ENCODE data around the gene SAXO1.

The SAXO1 gene

DNA sequence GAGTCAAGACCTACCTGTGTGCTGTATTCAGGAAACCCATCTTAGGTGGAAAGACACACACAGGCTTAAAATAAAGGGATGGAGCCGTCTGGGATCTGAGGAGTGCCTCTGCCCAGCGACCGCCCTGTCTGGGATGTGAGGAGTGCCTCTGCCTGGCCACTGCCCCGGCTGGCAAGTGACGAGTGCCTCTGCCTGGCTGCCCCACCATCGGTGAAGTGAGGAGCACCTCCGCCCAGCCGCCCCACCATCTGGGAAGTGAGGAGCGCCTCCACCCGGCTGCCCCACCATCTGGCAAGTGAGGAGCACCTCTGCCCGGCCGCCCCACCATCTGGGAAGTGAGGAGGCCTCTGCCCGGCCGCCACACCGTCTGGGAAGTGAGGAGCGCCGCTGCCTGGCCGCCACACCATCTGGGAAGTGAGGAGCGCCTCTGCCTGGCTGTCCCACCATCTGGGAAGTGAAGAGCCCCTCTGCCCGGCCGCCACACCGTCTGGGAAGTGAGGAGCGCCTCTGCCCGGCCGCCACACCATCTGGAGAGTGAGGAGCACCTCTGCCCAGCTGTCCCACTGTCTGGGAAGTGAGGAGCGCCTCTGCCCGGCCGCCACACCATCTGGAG is 33.7 kb downstream of the SAXO1 start:
- TF ChIP-seq, protein P1, sequence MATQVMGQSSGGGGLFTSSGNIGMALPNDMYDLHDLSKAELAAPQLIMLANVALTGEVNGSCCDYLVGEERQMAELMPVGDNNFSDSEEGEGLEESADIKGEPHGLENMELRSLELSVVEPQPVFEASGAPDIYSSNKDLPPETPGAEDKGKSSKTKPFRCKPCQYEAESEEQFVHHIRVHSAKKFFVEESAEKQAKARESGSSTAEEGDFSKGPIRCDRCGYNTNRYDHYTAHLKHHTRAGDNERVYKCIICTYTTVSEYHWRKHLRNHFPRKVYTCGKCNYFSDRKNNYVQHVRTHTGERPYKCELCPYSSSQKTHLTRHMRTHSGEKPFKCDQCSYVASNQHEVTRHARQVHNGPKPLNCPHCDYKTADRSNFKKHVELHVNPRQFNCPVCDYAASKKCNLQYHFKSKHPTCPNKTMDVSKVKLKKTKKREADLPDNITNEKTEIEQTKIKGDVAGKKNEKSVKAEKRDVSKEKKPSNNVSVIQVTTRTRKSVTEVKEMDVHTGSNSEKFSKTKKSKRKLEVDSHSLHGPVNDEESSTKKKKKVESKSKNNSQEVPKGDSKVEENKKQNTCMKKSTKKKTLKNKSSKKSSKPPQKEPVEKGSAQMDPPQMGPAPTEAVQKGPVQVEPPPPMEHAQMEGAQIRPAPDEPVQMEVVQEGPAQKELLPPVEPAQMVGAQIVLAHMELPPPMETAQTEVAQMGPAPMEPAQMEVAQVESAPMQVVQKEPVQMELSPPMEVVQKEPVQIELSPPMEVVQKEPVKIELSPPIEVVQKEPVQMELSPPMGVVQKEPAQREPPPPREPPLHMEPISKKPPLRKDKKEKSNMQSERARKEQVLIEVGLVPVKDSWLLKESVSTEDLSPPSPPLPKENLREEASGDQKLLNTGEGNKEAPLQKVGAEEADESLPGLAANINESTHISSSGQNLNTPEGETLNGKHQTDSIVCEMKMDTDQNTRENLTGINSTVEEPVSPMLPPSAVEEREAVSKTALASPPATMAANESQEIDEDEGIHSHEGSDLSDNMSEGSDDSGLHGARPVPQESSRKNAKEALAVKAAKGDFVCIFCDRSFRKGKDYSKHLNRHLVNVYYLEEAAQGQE (IDR thresholded peaks at IDR 0.05; ENCODE audit: insufficient replicate concordance, low read depth), result no peak
- no peak for TF ChIP-seq GABPA (IDR thresholded peaks at IDR 0.05; ENCODE audit: low read depth)
- no peak for TF ChIP-seq POLR2AphosphoS5 (IDR thresholded peaks at IDR 0.05; ENCODE audit: low read depth)
- no peak for TF ChIP-seq SPI1 (IDR thresholded peaks at IDR 0.05; ENCODE audit: borderline replicate concordance, low read depth)
- TF ChIP-seq, protein P2, sequence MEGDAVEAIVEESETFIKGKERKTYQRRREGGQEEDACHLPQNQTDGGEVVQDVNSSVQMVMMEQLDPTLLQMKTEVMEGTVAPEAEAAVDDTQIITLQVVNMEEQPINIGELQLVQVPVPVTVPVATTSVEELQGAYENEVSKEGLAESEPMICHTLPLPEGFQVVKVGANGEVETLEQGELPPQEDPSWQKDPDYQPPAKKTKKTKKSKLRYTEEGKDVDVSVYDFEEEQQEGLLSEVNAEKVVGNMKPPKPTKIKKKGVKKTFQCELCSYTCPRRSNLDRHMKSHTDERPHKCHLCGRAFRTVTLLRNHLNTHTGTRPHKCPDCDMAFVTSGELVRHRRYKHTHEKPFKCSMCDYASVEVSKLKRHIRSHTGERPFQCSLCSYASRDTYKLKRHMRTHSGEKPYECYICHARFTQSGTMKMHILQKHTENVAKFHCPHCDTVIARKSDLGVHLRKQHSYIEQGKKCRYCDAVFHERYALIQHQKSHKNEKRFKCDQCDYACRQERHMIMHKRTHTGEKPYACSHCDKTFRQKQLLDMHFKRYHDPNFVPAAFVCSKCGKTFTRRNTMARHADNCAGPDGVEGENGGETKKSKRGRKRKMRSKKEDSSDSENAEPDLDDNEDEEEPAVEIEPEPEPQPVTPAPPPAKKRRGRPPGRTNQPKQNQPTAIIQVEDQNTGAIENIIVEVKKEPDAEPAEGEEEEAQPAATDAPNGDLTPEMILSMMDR (IDR thresholded peaks at IDR 0.05; ENCODE audit: insufficient read depth, low read length), result no peak
- Histone ChIP-seq H3K27me3 (ENCODE audit: insufficient read depth, poor library complexity, severe bottlenecking) (no peaks in the 10 kb centered on the region), H3K4me3 (replicated peaks; ENCODE audit: insufficient read depth, low read length) (no peak overlapping the region), H3K27ac (replicated peaks) (no peak overlapping the region)
- DNase-seq (ENCODE audit: low read depth in 1 of 2, low spot score in 1 of 2), result no peak

DNA sequence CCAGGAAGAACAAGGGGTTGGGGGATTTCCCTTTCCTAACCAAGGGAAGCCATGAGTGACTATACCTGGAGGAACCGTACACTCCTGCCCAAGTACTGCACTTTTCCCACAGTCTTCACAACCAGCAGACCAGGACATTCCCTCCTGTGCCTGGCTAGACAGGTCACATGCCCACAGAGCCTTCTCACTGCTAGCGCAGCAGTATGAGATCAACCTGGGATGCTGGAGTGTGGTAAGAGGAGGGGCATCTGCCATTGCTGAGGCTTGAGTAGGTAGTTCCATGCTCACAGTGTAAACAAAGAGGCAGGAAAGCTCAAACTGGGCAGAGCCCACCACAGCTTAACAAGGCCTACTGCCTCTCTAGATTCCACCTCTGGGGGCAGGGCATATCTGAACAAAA is 35.9 kb downstream of the SAXO1 start:
- DNase-seq (ENCODE audit: low read depth in 1 of 2, low spot score in 1 of 2), result no peak
- H3K27me3 ChIP-seq (ENCODE audit: insufficient read depth, poor library complexity, severe bottlenecking), result no peaks in the 10 kb centered on the region

DNA sequence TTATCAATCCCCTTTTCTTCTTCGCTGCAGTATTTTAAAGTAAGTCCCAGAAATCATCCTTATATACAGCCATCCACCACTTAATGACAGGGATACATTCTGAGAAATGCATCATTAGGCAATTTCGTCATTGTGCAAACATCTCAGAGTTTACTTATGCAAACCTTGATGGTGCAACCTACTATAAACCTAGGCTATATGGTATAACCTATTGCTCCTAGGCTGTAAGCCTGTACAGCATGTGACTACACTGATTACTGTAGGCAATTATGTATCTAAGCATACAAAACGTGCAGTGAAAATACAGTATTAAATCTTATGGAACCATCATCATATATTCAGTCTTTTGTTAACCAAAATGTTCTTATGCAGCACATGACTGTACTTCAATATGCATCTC is 36.8 kb downstream of the SAXO1 start:
- no peak for TF ChIP-seq GABPA (IDR thresholded peaks at IDR 0.05; ENCODE audit: low read depth)
- TF ChIP-seq, protein P1 (IDR thresholded peaks at IDR 0.05; ENCODE audit: insufficient replicate concordance, low read depth), result no peak
- TF ChIP-seq, protein P2 (IDR thresholded peaks at IDR 0.05; ENCODE audit: insufficient read depth, low read length), result no peak
- TF ChIP-seq POLR2AphosphoS5 (IDR thresholded peaks at IDR 0.05; ENCODE audit: low read depth), result no peak
- no peak for TF ChIP-seq SPI1 (IDR thresholded peaks at IDR 0.05; ENCODE audit: borderline replicate concordance, low read depth)
- Histone ChIP-seq H3K27me3 (ENCODE audit: insufficient read depth, poor library complexity, severe bottlenecking) (no peaks in the 10 kb centered on the region), H3K27ac (replicated peaks) (no peak overlapping the region), H3K4me3 (replicated peaks; ENCODE audit: insufficient read depth, low read length) (no peak overlapping the region)
- peak; percentile 8 to 31 for DNase-seq (ENCODE audit: low read depth in 1 of 2, low spot score in 1 of 2)

More for the DNA sequence above, 35.9 kb downstream of the SAXO1 start:
- no peak overlapping the region for H3K4me3 ChIP-seq (replicated peaks; ENCODE audit: insufficient read depth, low read length)
- H3K27ac ChIP-seq (replicated peaks), result no peak overlapping the region
- TF ChIP-seq, protein P2 (IDR thresholded peaks at IDR 0.05; ENCODE audit: insufficient read depth, low read length), result no peak
- TF ChIP-seq POLR2AphosphoS5 (IDR thresholded peaks at IDR 0.05; ENCODE audit: low read depth) (no peak), SPI1 (IDR thresholded peaks at IDR 0.05; ENCODE audit: borderline replicate concordance, low read depth) (no peak), GABPA (IDR thresholded peaks at IDR 0.05; ENCODE audit: low read depth) (no peak)

All from HL-60 (cell line).